HFF-Myc (cell line): ENCODE data around the gene KRTDAP.

Source experiments
- DNase-seq: peaks from one replicate; pipeline ENCODE4 v3.0.0-alpha.2; 2011; ENCODE audit warnings: low read depth; ENCODE audit errors: extremely low read depth
- H3K4me3 ChIP-seq: replicated peaks from 2 replicates; pipeline ENCODE4 v1.5.1; 2011; ENCODE audit warnings: low read depth, mild to moderate bottlenecking, control low read depth, low read length
- TF ChIP-seq, protein P1 (sequence below): IDR thresholded peaks from 2 replicates; pipeline ENCODE4 v1.5.1; 2012; ENCODE audit warnings: mild to moderate bottlenecking, low read depth, low read length, control low read depth; ENCODE audit errors: missing control alignments

The KRTDAP gene

DNA sequence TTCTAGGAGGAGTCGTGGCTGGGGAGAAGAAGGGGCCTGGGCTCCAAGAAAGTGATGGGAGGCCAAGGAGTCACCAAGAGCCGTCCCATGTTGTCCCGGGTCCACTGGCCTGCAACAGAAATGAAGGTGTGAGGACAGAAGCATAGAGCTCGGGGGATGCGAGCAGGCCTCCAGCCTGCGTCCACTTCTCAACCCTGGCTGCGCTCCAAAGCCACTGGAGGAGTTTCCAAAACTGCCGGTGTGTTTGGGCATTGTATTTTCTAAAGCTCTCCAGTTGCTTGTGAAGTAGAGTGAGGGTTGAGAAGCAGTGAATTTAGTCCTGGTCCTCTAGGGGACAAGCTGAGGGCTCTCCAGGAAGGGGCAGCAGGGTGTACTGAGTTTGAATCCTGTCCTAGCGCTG lies 29.2 kb downstream of the KRTDAP start:
- TF ChIP-seq, protein P1, sequence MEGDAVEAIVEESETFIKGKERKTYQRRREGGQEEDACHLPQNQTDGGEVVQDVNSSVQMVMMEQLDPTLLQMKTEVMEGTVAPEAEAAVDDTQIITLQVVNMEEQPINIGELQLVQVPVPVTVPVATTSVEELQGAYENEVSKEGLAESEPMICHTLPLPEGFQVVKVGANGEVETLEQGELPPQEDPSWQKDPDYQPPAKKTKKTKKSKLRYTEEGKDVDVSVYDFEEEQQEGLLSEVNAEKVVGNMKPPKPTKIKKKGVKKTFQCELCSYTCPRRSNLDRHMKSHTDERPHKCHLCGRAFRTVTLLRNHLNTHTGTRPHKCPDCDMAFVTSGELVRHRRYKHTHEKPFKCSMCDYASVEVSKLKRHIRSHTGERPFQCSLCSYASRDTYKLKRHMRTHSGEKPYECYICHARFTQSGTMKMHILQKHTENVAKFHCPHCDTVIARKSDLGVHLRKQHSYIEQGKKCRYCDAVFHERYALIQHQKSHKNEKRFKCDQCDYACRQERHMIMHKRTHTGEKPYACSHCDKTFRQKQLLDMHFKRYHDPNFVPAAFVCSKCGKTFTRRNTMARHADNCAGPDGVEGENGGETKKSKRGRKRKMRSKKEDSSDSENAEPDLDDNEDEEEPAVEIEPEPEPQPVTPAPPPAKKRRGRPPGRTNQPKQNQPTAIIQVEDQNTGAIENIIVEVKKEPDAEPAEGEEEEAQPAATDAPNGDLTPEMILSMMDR = no peak
- DNase-seq = no peak
- H3K4me3 ChIP-seq = no peak overlapping the region

DNA sequence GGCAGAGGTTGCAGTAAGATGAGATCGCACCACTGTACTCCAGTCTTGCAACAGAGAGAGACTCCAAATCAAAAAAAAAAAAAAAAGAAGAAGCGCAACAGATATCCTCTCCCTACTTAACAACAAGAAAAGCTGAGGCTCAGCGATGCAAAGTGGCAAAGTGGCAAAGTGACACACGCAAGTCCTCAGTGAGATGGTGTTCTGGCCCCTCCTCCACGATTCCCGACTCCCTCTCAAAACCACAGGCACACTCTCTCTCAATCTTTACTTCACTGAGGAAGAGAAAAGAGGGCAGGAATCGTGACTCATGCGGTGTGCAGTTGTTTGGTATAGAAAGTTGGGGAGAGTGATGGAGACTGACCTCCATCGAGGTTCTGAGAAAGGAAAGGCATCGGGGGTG lies 29.7 kb downstream of the KRTDAP start:
- no peak for DNase-seq
- TF ChIP-seq, protein P1 = no peak

DNA sequence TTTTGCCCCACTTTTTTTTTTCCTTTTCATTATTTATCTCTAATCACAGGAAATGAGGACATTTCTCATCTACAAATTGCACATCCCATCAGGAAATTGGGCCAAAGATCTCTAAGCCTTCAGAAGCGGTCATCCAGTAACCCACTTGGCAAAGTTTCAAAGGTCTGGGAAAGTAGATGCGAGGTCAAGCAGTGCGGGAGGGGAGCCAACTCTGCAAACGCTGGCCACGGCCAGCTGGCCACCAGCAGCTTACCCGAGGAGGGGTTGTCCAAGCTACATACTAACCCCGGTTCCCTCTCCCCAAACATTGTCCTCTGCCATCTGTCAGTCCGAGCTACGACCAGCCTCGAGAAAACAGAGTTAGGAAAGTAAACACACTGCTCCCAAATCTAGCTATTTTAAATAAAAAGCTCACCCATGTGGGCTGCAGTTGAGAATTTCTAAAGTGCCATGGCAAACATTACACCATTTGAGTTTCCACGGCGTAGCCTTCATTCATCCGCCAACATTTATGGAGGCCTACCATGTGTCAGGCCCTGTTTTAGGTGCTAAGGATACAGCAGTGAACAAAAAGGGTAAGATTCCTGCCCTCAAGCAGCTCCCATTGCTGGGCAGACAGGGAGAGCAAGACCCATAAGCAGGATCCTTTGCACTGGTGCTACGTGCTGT lies 30.7 kb downstream of the KRTDAP start:
- H3K4me3 ChIP-seq = no peak overlapping the region
- no peak for DNase-seq
- TF ChIP-seq, protein P1 = no peak

More for the DNA sequence above, 29.7 kb downstream of the KRTDAP start:
- no peak overlapping the region for H3K4me3 ChIP-seq

DNA sequence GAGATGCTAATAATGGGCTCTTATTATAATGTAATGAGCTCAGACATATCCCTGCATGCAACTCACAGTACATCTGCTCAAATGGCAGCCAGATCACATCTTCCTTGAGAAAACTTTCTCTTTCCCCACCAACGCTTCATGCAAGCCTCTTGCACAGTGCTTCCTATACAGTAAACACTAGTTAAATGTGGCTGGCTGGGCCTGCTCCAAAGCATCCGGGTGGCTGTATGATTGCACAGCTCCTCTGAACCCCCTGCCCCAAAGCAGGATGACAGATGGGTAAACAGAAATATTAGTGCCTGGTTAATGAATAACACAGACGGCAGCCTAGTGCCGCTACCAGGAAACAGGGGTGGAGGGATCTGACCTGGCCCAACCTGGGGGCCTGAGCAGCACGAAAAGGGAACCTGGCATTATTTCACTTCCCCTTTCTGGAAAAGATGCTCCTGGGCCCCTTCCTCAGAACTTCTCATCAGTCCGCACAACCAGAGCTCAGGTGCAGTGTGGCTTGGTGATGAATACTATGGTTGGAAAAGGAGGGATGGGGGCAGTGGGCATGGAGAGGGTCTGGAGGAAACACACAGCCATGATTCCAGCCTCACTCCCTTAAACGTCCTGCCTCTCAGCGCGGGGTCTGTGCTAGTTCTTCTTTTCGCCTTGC lies 31.4 kb downstream of the KRTDAP start:
- H3K4me3 ChIP-seq = no peak overlapping the region
- TF ChIP-seq, protein P1 = no peak
- DNase-seq = no peak

DNA sequence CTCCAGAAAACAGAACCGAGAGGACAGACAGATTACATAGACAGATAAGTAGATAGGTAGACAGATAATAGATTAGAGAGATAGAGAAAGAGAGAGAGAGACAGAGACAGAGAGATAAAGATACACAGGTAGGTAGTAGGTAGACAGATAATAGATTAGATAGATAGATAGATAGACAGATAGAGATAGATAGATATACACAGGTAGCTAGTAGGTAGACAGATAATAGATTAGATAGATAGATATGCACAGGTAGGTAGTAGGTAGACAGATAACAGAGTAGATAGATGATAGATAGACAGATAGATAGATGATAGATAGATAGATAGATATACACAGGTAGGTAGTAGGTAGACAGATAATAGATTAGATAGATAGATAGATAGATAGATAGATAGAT lies 32.1 kb downstream of the KRTDAP start:
- TF ChIP-seq, protein P1 = no peak
- DNase-seq = no peak
- no peak overlapping the region for H3K4me3 ChIP-seq

DNA sequence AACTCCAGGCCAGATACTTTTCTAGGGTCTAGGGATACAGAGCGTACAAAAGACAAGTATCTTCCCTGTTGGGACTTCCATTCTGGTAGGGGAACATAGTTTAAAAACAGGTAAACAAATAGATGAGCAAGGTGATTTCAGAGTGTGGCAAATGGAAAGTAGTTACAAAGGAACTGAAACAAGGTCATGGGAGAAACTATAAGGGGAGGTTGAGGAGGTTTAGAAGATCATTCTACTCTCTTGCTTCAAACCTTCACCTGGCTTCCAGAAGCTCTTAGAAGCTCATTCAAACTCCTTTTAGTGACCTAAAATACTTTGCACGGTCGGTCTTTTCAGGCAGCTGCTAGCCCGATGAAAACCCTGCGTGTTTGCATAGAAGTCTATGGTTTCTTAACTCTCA lies 33.1 kb downstream of the KRTDAP start:
- TF ChIP-seq, protein P1 = no peak
- DNase-seq = no peak
- H3K4me3 ChIP-seq = no peak overlapping the region
